Vagina (tissue), 2 donors: ENCODE measurements around the gene SUGCT.

Experiments
- POLR2A ChIP-seq, 2 donors: fragments of 450-650 bp; IDR thresholded peaks; one replicate each; pipeline ENCODE4 v1.6.1; 2017; ENCODE audit warnings: antibody characterized with exemption in 2 of 2, mild to moderate bottlenecking in 2 of 2, moderate library complexity in 2 of 2
- POLR2AphosphoS5 ChIP-seq, 2 donors: sonication (generic); formaldehyde crosslinking; IDR thresholded peaks; one replicate each; pipeline ENCODE4 v1.9.0; 2017; ENCODE audit warnings: antibody characterized with exemption in 2 of 2, mild to moderate bottlenecking in 2 of 2, low read depth in 1 of 2; ENCODE audit not compliant: insufficient read depth in 1 of 2

DNA sequence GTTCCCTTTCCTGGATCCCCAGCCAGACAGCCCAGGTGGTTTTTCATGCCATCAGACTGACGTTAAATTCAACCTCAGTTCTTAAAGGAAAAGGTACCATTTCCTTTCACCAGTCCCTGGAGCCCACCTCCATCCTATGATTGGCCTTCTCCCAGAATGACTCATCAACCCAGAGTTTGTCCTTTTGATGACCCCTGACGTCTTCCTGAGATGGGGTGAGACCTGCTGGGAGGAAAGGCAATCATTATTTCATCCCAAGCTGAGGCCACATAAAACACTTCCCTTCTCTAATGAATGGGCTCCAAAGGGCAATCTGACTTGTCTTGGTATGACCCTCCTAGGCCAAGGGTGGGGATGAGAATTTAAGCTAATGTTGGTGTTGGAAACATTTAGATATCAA, 750.7 kb downstream of the SUGCT start:
- no peak for TF ChIP-seq POLR2A (IDR thresholded peaks at IDR 0.05)
- no peak for TF ChIP-seq POLR2AphosphoS5 (IDR thresholded peaks at IDR 0.05; ENCODE audit: insufficient read depth in 1 of 2, low read depth in 1 of 2)
